GM19193 (cell line): ENCODE results near the gene ATP23.
A peak's percentile ranks its signal among the peaks of the same experiment; 100 is the strongest.

ENCODE experiments used
- POLR2A ChIP-seq: IDR thresholded peaks from 4 replicates; pipeline ENCODE4 v1.6.1; 2011; ENCODE audit not compliant: insufficient read depth, insufficient read length; ENCODE audit errors: extremely low read depth

Gene ATP23, protein sequence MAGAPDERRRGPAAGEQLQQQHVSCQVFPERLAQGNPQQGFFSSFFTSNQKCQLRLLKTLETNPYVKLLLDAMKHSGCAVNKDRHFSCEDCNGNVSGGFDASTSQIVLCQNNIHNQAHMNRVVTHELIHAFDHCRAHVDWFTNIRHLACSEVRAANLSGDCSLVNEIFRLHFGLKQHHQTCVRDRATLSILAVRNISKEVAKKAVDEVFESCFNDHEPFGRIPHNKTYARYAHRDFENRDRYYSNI

DNA sequence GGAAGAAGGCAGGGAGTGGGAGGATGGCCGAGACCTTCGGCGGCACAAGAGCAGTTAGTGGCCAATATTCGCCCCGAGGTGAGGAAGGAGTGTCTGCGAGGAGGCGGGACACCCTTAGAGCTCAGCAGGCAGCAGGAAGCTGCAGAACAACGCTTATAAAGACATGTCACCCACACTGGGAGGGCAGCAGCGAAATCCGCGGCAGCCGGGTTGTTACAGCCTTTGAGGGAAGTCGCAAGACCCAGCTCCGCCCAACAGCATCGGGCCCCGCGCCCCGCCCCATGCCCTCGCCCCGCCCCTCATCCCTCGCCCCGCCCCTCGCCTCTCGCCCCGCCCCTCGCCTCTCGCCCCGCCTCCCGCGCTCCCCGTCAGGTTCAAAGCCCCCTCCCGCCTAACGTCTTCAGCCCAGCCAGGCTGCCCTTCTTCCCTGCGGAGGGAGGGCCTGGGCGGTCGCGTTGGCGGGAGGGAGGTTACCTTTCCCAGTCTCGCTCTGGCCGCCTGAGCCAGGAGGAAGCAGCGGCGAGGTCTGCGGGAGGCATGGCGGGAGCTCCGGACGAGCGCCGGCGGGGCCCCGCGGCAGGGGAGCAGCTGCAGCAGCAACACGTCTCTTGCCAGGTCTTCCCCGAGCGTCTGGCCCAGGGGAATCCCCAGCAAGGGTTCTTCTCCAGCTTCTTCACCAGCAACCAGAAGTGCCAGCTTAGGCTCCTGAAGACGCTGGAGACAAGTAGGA is at the start of gene ATP23:
TSS of gene ATP23 (plus strand) at position 403 of the 730 bp plus-strand sequence. CDS start at position 538, 135 bp downstream.
- TF ChIP-seq POLR2A, result peak; percentile 96

DNA sequence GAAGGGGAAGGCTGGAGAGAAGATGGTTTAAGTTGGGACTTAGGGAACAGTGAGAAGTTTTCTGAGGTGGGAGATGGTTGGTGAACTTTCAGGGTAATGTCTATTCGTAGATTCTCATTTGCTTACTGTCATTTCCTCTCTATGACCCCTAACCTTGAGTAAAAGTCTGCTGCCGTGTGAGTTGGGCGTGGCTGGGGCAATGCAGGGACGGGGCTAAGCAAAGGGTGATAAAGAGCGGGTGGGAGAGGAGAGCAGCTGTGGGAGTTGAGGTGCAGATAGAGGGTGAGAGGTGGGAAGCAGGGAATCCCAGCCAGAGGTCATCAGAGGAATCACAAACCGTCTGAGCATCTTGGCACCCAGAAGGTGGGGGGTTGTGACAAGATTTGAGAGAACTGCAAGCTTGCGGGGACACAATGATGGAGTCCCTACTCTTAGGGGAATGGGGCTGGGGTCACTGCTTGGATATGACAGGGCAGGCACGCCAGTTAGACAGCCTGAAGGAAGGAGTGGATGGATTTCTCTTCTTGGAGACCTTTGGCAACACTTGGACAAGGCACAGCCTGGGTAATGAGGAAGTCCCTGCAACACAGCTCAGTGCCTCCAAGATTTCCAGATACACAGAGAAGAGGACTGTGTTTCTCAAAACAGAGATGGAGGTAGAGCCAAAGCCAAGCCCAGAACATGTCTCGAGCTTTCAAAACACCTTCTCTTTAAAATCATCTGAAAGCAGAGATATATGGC is 49.0 kb upstream of the ATP23 start:
- TF ChIP-seq POLR2A, result no peak

DNA sequence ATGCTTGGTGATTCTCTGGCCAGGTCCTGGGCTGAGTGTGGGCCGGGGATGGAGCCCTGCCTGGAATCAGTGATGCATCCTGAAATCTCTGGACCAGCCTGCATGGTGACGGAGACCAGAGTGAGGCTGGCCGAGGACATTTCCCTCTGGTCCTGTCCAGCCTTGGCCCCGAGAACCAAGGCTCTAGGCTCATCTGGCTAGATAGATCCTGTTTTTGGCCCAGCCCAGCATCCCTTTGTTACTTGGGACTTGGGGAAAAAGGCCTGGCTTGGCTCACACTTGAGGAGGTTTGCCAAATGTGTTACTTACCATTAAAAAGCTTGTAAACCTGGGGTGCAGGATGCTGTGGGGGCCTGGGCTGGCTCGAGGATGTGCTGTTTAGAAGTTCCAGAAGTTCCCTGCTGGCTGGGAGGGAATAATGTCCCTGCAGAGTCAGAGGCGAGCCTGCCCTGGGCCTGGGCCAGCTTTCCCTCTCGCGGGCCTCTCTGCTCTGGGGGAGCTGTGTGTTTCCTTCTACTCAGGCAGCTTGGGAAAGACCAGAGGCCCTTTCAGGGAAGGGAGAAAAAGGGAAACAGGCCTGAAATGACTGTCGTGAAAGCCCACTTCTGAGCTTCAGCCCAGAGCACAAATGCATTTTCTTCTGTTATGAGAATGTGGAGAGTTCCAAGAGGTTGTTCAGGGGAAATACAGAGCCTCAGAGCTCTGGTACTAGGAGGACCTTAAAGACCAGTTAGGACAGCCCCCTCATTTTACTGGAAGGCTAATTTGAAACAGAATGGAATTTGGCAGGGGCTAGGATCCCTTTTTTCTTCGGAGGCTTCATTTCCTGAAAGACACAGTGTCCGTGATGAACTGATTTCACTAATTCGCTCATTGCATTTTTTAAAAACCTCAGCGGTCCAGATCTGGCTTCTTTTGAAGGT is 47.7 kb upstream of the ATP23 start:
- no peak for TF ChIP-seq POLR2A

DNA sequence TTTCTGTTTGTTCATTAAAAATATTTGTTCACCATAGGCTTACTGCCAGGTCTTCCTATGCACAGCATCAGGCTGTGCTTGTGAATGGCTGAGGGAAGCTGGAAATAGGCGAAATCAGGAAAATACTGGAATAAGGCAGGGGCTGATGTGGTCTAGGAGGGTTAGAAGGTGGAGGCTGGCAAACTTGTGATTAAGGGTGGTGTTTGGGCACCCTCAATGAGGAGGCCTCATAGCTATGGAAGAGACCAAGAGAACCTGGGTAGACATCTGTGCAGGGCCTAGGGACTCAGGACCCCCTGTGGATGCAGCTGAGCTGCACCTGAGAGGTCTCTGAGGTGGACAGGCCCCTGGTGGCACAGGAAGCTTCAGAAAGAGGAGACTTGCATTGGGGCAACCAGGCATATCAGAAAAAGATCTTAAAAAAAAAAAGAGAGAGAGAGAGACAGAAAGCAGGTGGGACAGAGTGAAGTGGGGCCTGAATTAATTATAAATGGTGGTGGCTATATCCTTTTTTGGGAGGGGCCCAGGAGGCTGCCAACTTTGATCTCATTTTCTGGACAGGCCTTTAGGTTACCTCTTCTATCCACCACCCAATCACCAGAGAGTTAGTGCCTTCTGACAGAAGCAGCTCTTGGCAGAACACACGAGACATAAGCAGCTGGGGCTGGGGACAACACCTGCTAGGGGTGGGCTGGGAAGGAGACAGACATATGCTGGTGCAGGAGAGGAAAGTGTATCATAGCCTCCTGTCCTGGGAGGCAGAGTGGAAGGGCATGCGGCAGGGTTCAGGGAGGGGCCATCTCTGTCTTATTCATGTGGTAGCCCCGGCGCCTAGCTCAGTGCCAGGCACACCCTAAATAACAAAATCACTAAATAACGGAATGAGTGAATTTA is 46.7 kb upstream of the ATP23 start:
- TF ChIP-seq POLR2A, result no peak

DNA sequence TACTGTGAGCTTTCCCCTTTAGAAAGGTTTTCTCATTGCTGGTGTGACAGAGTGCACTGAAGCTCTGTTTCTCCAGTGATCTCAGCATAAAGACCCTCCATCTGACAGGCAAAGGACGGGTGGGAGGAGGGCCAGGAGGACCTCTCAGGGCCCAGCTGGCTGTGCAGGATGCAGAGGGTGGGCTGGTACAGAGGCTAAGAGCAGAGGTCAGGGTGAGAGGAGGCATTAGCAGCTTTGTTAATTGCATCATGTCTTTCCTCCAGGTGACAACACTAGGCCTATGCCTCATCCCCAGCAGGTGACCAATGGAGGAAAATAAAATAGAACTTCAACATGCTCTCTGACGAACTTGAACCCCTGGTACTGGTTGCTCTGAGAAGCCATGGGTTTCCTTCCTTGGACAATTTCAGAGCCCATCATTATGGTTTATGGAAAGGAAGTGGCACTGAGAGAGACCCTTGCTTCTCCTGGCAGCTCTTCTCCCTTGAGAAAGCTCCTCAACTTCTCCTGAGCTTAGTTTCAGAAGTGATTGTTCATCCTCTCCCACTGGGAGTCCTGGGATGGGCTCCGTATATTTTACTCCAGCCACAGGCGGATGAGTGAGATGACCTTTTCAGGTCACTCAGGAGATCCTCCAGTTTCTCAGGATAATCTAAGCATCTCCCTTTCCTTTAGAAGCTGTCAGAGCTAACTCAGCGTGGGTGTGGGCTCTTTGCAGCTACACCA is 45.8 kb upstream of the ATP23 start:
- no peak for TF ChIP-seq POLR2A

DNA sequence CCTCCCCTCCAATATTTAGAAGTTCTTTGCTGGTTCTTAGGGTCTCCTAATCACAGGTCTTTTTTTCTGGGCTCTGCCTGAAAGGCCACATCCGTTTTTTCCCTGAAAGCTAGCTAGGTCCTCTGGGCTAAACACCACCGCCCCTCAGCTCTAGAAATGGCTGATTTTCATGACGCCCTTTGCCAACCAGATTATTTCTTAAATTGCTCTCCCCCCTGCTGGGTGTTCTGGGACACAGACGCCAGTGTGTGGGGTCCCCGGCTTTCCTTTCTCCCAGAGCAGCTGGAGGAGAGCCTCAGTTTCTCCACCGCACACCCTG is 45.3 kb upstream of the ATP23 start:
- no peak for TF ChIP-seq POLR2A

DNA sequence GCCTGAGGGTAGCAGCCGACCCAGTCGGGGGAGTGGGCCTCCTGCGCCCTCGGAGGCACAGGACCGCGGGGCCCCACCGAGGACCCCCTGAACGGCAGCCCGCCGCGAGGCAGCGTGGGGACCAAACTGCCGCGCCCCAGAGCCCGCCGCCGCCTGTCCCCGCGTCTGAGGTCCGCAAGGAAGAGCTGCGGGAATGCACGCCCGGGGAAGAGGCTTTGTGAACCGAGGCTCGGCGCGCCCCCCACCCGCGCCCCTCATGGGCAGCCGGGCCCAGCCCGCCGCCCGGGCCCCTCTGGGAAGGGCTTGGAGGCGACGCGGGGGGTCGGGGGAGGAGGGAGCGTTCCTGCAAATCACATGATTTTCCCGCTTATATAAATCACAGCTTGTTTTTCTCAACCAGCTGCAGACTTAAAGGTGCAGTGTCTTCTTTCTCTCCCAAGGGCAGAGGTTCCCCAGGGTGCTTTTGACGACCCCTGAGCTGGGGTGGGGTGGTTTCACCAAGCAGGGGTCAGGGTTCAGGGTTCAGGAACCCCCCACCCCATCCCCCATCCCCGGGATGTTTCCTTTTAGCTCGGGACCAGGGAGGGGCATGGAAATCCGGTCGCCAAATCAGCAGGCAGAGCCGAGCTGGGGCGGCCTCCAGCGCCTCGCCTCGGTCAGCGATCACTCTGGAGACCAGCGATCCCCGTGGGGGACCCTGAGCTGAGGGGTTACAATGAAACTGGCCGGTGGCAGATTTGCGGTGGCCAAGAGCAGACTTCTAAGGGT is 44.7 kb upstream of the ATP23 start:
- no peak for TF ChIP-seq POLR2A

DNA sequence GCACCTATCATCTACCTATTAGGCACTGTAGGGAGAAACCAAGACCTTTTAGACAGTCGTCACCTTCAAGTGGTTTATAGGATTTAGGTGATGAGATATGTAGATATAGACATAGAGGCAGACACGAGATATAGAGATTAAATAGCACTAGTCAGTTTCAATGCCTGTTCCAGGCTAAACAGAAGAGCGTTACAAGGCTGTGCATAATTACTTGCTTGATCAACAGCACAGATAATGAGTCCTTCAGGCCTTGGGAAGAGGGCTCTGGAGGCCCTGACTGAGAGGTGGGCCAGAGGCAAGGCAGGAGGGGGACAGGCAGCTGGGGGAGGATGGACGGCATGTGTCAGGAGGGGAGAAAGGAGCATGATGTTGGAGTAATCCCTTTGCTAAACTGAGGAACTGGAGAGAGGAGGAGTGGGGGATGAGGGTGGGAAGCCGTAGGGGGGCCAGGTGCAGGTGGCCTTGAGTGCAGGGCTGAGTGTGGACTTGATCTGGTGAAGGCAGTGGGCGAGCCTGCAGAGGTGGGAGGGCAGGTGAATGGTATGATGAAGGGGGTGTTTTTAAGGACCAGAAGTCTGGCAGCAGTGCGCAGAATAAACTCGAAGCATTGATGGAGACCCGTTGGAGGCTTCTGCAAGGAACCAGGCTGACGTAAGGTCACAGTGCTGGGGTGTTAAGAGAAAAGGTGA is 43.9 kb upstream of the ATP23 start:
- no peak for TF ChIP-seq POLR2A

DNA sequence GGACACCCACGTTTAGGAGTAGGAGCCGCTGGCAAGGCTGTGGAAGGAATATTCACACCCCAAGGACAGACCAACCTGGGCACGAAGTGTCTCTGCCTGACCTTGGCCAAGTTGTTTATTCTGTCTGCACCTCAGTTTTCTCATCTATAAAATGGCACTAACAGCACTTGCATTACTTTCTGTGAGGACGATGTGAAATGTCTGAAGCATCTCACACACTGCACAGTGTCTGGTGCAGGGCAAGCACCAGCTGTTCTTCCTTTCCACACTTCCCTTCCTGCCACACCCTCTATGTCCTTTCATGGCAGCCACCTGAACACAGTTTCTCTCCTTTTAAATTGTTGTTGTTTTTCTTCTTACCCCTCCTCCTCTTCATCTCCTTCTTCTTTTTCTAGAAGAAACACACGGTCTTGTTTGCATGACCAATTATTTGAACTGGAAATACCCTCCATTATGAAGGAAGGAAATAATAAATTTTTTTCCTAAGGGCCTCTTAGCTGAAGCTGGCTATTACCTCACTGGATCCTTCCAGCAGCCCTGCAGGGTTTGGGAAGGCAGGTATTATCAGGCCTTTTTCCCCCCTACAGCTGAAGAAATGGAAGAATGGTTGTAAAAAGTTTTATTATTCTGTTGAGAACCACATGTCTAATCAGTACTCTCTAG is 42.9 kb upstream of the ATP23 start:
- no peak for TF ChIP-seq POLR2A

DNA sequence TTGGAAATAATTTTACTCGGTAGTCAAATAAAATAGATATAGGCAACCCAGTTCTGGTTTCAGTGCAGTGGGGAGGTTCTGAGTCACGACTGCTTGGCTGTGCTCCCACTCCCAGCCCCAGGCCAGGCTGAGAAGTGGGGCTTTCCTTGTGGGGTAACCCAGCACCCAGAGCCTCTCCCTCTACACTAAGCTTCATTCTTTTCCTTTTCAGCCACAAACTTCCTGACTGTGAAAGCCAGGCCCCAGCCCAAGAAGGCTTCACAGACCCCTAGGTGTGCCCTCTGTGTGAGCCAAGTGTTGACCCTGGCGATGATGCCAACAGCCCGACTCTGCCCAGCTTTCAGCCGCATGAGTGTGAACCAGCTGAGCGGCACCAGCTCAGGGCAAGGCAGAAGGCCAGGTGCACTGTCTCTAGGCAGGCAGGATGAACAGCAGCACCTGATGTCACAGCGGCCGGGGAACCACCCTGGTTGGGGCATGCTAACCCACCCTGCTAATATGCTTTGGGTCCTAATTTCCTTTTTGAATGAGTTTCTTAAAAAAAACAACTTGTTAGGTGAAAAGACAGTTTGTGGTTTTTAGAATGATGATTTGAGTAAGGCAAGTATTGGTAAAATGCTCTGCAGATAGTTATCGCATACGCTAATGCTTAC is 42.2 kb upstream of the ATP23 start:
- TF ChIP-seq POLR2A, result no peak

DNA sequence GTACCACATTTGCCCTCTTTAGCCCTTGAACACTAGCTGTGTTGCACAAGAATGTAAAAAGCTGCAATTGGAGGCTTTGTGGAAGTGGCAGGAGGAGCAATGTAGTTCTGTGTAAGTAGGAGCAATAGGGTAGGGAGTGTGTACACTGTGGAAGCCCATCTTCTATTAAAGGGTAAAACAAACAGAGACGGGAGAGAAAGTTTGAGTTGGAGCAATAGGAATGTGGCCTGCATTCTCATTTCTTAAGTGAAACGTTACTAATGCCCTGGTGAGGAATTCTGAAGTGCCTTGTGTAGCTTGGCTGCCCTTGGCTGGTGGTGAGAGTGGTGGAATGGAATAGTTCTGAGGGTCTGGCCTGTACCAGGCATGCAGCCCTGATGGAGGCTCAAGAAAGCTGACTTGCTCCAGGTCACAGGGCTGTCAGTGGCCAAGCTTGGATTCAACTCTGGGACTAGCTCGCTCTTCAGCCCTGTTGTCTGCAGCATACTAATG is 38.8 kb upstream of the ATP23 start:
- no peak for TF ChIP-seq POLR2A
